Colonic mucosa (tissue), 4 donors: ENCODE results near the gene ZCCHC8. TPM values are rescaled to one million over a fixed set of nuclear protein-coding genes. Genes with fewer than 3 reads are reported as not detected.
"Not testable (repeated sequence)": the region's sequence is repeated elsewhere in the genome, so short reads cannot be mapped to it uniquely, and the experiment has no call there.

Source experiments
- DNase-seq: peaks from one replicate; pipeline ENCODE4 v3.0.0-alpha.2; 2020
- H3K27ac ChIP-seq: fragments of 200-600 bp; one replicate; pipeline ENCODE4 v1.8.0; 2021
- H3K27me3 ChIP-seq: fragments of 200-600 bp; one replicate; pipeline ENCODE4 v1.8.0; 2021
- H3K36me3 ChIP-seq: fragments of 200-600 bp; one replicate; pipeline ENCODE4 v1.8.0; 2021
- H3K4me1 ChIP-seq: fragments of 200-600 bp; one replicate; pipeline ENCODE4 v1.8.0; 2021; ENCODE audit warnings: mild to moderate bottlenecking
- H3K4me3 ChIP-seq: fragments of 200-600 bp; one replicate; pipeline ENCODE4 v1.8.0; 2021
- H3K9ac ChIP-seq, 2 donors: one replicate each; pipeline ENCODE4 v1.7.0; 2013; ENCODE audit warnings: control low read depth in 2 of 2, low read depth in 2 of 2, low read length in 2 of 2
- H3K9me3 ChIP-seq: fragments of 200-600 bp; one replicate; pipeline ENCODE4 v1.8.0; 2021
- intact Hi-C: fragments of 100-400 bp; cut with DNase I; formaldehyde crosslinking; loops from one replicate; pipeline ENCODE4 v1.14.1; 2022
- total RNA-seq, 2 donors: library from RNA; stranded (reverse); fragmentation: NEBNext Ultra II Directional in 1 of 2; extraction: Animal tissue kit (Norgen Biotek cat#: 25700) in 1 of 2; gene quantifications; one replicate each; pipeline ENCODE4 v1.2.1, GENCODE V29; 2021
- TF ChIP-seq, protein P1 (sequence below): fragments of 200-600 bp; IDR thresholded peaks from one replicate; pipeline ENCODE4 v1.8.0; 2022; ENCODE audit warnings: antibody characterized with exemption, mild to moderate bottlenecking
- donor health status: healthy.
- donor health status: DM: no; HTN: no; CAD: no.
- donor health status: DM: no; HTN: no; CAD: no.

The ZCCHC8 gene
- total RNA-seq, 2 donors from 2014 or later, result 17.7 to 20.3 TPM

DNA sequence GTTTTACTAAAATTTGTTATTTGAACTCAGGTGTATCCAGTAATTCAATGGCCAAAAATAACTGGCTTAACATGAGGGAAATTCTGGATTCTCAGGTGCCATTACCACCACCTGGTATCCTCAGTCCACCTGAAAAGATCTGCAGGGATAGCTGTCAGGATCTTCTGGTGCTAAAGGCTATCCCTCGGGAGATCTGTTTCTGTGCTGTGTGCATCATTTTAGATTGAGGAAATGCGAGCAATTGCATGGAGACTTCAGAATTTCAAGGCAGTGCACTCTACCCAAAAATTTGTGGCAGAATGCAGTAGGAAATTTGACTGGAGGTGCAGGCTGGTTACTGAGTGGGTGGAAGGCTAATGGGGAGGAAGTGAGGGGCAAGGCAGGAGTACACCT, 26.4 kb downstream of the ZCCHC8 start:
- Histone ChIP-seq H3K36me3 (peaks cover 27% of the 10 kb centered on the region), H3K27ac (no peak overlapping the region), H3K4me1 (no peaks in the 10 kb centered on the region), H3K9ac (no peak overlapping the region), H3K9me3 (no peaks in the 10 kb centered on the region), H3K27me3 (no peaks in the 10 kb centered on the region), H3K4me3 (no peak overlapping the region)
- no peak for DNase-seq
- TF ChIP-seq, protein P1, sequence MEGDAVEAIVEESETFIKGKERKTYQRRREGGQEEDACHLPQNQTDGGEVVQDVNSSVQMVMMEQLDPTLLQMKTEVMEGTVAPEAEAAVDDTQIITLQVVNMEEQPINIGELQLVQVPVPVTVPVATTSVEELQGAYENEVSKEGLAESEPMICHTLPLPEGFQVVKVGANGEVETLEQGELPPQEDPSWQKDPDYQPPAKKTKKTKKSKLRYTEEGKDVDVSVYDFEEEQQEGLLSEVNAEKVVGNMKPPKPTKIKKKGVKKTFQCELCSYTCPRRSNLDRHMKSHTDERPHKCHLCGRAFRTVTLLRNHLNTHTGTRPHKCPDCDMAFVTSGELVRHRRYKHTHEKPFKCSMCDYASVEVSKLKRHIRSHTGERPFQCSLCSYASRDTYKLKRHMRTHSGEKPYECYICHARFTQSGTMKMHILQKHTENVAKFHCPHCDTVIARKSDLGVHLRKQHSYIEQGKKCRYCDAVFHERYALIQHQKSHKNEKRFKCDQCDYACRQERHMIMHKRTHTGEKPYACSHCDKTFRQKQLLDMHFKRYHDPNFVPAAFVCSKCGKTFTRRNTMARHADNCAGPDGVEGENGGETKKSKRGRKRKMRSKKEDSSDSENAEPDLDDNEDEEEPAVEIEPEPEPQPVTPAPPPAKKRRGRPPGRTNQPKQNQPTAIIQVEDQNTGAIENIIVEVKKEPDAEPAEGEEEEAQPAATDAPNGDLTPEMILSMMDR, result no peak
- intact Hi-C loops, result loop anchor here (10.0 kb wide), 1 partner anchor 140 kb away; no protein-coding TSS in a partner anchor

DNA sequence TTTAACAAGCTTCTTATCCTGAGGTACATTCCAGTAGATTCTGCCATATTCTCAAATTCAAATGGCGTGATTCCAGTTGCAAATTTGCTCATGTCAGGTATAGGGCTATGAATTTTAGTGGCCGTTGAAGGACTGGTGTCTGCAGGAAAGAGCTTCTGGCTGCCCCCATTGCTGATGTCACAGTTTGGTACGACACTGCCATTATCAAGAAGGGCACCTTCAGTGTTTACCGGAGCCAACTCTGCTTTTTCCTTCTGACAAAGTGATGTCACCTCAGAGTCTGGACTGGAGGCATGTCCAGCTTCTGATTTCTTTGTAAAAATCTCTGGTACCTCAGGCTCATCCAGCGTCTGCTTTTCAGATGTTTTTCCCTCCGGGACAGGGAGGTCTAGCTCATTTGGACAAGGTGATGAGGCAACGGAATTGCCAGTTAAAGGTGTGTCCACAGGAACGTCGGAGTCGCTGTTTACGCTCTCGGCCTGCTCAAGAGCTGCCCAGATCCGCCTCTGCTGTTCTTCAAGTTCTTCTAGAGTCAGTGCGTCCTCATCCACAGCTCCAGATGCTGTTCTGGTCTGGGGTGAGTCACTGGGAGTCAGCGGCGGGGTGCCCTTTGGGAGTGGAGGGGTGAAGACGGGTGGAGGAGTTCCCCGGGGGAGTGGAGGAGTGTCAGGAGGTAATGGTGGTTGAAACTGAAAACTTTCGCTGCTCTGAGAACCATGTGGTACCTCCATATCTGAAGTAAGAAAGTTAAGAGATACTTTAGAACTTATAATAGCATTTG, 27.0 kb downstream of the ZCCHC8 start:
- Histone ChIP-seq H3K4me1 (no peaks in the 10 kb centered on the region), H3K27ac (no peak overlapping the region), H3K4me3 (no peak overlapping the region), H3K27me3 (no peaks in the 10 kb centered on the region), H3K9ac (no peak overlapping the region), H3K9me3 (no peaks in the 10 kb centered on the region), H3K36me3 (peaks cover 25% of the 10 kb centered on the region)
- TF ChIP-seq, protein P1, result no peak
- no peak for DNase-seq
- intact Hi-C loops, result loop anchor here (10.0 kb wide), 1 partner anchor 139 kb away; no protein-coding TSS in a partner anchor

DNA sequence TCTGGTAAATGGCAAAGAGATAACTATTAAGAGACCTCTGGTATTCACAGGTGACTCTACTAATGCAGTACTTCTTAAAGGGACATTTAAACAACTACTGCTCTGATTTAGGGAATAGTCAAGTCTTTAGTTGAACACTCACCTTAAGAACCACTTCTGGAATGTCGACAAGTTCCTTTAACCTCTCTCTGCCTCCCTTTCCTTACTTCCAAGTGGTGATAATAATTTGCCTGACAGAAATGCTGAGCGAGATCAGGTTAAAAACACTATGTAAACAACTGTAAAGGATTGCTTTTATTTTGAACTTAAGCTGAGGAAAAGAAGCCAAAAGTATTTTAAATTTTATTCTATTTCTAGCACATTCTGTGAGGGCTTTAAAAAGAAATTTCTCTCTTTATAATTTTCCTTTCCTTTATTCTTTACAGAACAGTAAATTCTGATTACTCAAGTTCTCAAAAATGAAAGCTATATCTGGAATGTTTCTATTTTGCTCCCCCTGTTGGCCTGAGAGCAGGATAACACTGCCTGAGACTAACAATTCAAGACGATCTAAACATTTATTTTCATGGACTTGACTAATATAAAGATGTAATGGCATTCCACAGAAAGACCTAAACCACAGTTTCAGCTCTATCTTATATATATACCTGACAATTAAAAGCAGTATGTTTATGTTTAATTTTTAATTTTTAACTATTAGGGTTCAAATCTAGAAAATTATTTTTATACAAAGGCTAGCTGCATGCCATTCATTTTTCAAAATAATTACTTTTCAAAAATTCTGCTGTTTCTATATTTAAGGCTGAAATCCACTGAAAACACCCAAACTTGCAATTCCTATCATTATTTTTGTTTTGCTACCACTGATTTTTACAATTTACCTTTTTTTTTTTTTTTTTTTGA, 29.2 kb downstream of the ZCCHC8 start:
- Histone ChIP-seq H3K36me3 (peaks cover 17% of the 10 kb centered on the region), H3K9me3 (no peaks in the 10 kb centered on the region), H3K4me1 (no peaks in the 10 kb centered on the region), H3K27ac (peak overlapping the region; percentile 11), H3K9ac (no peak overlapping the region), H3K27me3 (no peaks in the 10 kb centered on the region), H3K4me3 (no peak overlapping the region)
- TF ChIP-seq, protein P1, result peak; percentile 80
- no peak for DNase-seq
- intact Hi-C loops, result loop anchor here (1.0 to 10.0 kb wide), 2 partner anchors 72 to 137 kb away; no protein-coding TSS in a partner anchor

DNA sequence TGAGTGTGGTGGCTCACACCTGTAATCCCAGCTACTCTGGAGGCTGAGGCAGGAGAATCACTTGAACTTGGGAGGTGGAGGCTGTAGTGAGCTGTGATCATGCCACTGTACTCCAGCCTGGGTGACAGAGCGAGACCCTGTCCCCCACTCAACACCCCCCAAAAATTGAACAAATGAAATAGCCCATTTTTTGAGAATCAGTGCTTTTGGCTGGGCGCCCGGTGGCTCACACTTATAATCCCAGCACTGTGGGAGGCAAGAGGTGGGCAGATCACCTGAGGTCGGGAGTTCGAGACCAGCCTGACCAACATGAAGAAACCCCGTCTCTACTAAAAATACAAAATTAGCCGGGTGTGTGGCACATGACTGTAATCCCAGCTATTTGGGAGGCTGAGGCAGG, 30.2 kb downstream of the ZCCHC8 start:
- H3K4me3 ChIP-seq, H3K4me1 ChIP-seq, H3K27me3 ChIP-seq, H3K9me3 ChIP-seq, DNase-seq, H3K9ac ChIP-seq, H3K36me3 ChIP-seq, H3K27ac ChIP-seq: not testable (repeated sequence)
- intact Hi-C loops, result loop anchor here (10.0 kb wide), 1 partner anchor 136 kb away; no protein-coding TSS in a partner anchor

DNA sequence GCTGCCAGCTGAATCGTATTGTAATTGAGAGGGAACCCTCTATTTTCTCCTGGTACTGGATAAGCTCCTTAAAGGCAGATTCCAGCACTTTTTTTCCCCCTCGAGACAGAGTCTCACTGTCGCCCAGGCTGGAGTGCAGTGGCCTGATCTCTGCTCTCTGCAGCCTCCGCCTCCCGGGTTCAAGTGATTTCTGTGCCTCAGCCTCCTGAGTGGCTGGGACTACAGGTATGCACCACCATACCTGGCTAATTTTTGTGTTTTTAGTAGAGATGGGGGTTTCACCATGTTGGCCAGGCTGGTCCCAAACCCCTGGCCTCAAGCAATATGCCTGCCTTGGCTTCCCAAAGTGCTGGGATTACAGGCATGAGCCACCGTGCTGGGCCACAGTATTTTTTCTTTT, 30.9 kb downstream of the ZCCHC8 start:
- not testable (repeated sequence) for DNase-seq, H3K36me3 ChIP-seq, H3K27me3 ChIP-seq, H3K4me3 ChIP-seq, H3K4me1 ChIP-seq, H3K9ac ChIP-seq, H3K9me3 ChIP-seq, H3K27ac ChIP-seq
- intact Hi-C loops, result loop anchor here (10.0 kb wide), 1 partner anchor 135 kb away; no protein-coding TSS in a partner anchor

DNA sequence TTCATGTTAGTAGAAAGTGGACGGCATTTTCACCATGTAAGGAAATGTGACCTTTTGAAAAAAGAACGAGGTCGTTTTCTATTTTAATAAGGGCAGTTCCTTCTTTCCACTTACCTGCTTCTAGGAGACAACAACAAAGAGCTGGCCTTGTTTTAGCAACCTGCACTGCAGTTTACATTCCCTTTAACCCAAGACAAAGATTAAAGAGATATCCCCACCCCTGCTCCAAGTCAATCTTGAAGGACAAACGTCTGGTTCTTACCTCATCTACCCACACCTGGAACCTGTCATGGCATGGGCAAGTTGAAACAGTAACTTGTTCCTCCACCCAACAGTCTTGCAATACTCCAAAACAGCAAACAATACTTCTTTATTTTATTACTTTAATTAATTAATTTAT, 32.7 kb downstream of the ZCCHC8 start:
- Histone ChIP-seq H3K4me1 (no peaks in the 10 kb centered on the region), H3K4me3 (no peak overlapping the region), H3K27ac (no peak overlapping the region), H3K9me3 (no peaks in the 10 kb centered on the region), H3K9ac (no peak overlapping the region), H3K36me3 (no peaks in the 10 kb centered on the region), H3K27me3 (no peaks in the 10 kb centered on the region)
- no peak for DNase-seq
- TF ChIP-seq, protein P1, result no peak
- intact Hi-C loops, result no loop called here

DNA sequence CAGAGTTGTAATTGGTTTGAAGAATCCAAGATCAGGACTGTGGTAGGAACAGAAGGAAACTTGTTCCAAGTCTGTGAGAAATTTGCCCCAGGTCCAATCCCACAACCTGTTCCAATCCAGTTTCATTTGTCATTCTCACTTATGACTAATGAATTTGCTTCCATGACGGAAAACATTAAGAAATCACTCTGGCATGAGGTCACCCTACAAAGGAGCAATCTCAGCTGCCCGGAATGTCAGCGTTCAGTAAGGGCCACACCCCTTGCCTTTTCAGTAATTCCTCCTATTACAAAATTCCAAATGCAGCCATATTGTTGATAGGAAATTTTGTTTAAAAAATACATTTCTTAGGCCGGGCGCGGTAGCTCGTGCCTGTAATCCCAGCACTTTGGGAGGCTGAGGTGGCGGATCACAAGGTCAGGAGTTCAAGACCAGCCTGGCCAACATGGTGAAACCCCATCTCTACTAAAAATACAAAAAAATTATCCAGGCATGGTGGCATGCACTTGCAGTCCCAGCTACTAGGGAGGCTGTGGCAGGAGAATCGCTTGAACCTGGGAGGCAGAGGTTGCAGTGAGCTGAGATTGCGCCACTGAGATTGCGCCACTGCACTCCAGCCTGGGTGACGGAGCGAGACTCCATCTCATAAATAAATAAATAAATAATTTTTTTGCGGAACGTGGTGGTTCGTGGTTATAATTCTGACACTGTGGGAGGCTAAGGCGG, 36.3 kb downstream of the ZCCHC8 start:
- intact Hi-C loops, H3K9me3 ChIP-seq, H3K4me3 ChIP-seq, DNase-seq, H3K36me3 ChIP-seq, H3K9ac ChIP-seq, H3K4me1 ChIP-seq, H3K27me3 ChIP-seq, H3K27ac ChIP-seq: not testable (repeated sequence)
